HCT116 (cell line): ENCODE data around the gene UTS2R. TPM values are rescaled to one million over a fixed set of nuclear protein-coding genes. Genes with fewer than 3 reads are reported as not detected.

Source experiments
- ATAC-seq: fragments of 200-7000 bp; cut with Tn5 transposase; 2 replicates; pipeline ENCODE4 v1.9.1; 2020; ENCODE audit warnings: mild to moderate bottlenecking, moderate library complexity
- BruUV-seq: library from RNA; stranded (reverse); fragments of 400-500 nt; replicated peaks from 2 replicates; lab custom pipeline; 2021; lab: Mats Ljungman, UMichigan
- CTCF ChIA-PET: fragments of 300-600 bp; sonication (Branson Sonifier 250); formaldehyde crosslinking; loops from one replicate; lab custom pipeline; 2021; ENCODE audit warnings: antibody characterized with exemption; lab: Charles Lee
- POLR2A ChIA-PET: fragments of 300-600, 350-600 bp; sonication (Branson Sonifier 250); formaldehyde crosslinking; loops from one replicate; lab custom pipeline; 2021; ENCODE audit warnings: antibody characterized with exemption; lab: Charles Lee
- RAD21 ChIA-PET, 2 experiments: fragments of 300-600 bp; sonication (Branson Sonifier 250); formaldehyde crosslinking; loops; one replicate each; lab custom pipeline; 2023; ENCODE audit warnings: low total read pairs in 2 of 2; ENCODE audit not compliant: uncharacterized antibody in 2 of 2, unreplicated experiment in 2 of 2, low non-redundant PET in 1 of 2; lab: Charles Lee
- DNase-seq: peaks from one replicate; pipeline ENCODE4 v3.0.0-alpha.2; 2010; ENCODE audit warnings: low read depth, low spot score
- H2AFZ ChIP-seq: fragments of 200-600 bp; shearing (Covaris generic), sonication (generic); 2 replicates; pipeline ENCODE4 v1.6.1; 2017; ENCODE audit warnings: low read depth, mixed run types, mixed read lengths, antibody characterized with exemption, low read length; ENCODE audit not compliant: poor library complexity, severe bottlenecking
- H3K27ac ChIP-seq: 2 replicates; pipeline ENCODE4 v1.5.1; 2012; ENCODE audit warnings: low read depth, low read length
- H3K27me3 ChIP-seq: fragments of 200-600 bp; sonication (generic); 2 replicates; pipeline ENCODE4 v1.6.1; 2016; ENCODE audit warnings: mixed run types, low read length, mixed read lengths; ENCODE audit not compliant: insufficient read depth
- H3K36me3 ChIP-seq, 2 experiments: fragments of 200-500 bp in 1 of 2; fragments of 200-600 bp in 1 of 2; sonication (Bioruptor generic) in 1 of 2; sonication (generic) in 1 of 2; 2 replicates each; pipeline versions ENCODE4 v1.5.1 to v1.6.1; 2014 to 2016; ENCODE audit warnings: low read length in 2 of 2, inconsistent platforms in 1 of 2, mixed read lengths in 1 of 2, mixed run types in 1 of 2; ENCODE audit not compliant: insufficient read depth in 2 of 2, control insufficient read depth in 1 of 2
- H3K4me1 ChIP-seq, 2 experiments: fragments of 200-600 bp in 1 of 2; sonication (generic) in 1 of 2; 2 replicates each; pipeline versions ENCODE4 v1.5.1 to v1.6.1; 2012 to 2017; ENCODE audit warnings: low read length in 2 of 2, inconsistent platforms in 1 of 2, mild to moderate bottlenecking in 1 of 2, mixed read lengths in 1 of 2, mixed run types in 1 of 2, moderate library complexity in 1 of 2; ENCODE audit not compliant: insufficient read depth in 2 of 2, control insufficient read depth in 1 of 2
- H3K4me2 ChIP-seq: fragments of 200-600 bp; sonication (generic); 2 replicates; pipeline ENCODE4 v1.6.1; 2017; ENCODE audit warnings: mixed run types, low read length, mixed read lengths
- H3K4me3 ChIP-seq, 2 experiments: fragments of 200-600 bp in 1 of 2; sonication (generic) in 1 of 2; replicated peaks in 1 of 2; 2 replicates each; pipeline ENCODE4 v1.5.1; 2011 to 2016; ENCODE audit warnings: low read length in 2 of 2, control low read depth in 1 of 2, low read depth in 1 of 2, mild to moderate bottlenecking in 1 of 2, mixed read lengths in 1 of 2, mixed run types in 1 of 2
- H3K79me2 ChIP-seq: fragments of 200-600 bp; sonication (generic); 2 replicates; pipeline ENCODE4 v1.6.1; 2017; ENCODE audit warnings: mild to moderate bottlenecking, mixed run types, low read length, moderate library complexity, mixed read lengths; ENCODE audit not compliant: insufficient read depth
- H3K9ac ChIP-seq: fragments of 200-600 bp; sonication (generic); 2 replicates; pipeline ENCODE4 v1.6.1; 2016; ENCODE audit warnings: low read length, mixed read lengths
- H3K9me2 ChIP-seq: fragments of 200-600 bp; sonication (generic), shearing (Covaris generic); 2 replicates; pipeline ENCODE4 v1.6.1; 2017; ENCODE audit warnings: mixed run types, mild to moderate bottlenecking, moderate library complexity; ENCODE audit not compliant: insufficient read depth
- H3K9me3 ChIP-seq, 2 experiments: fragments of 200-500 bp in 1 of 2; fragments of 200-600 bp in 1 of 2; sonication (Bioruptor generic) in 1 of 2; sonication (generic) in 1 of 2; 2 replicates each; pipeline ENCODE4 v1.6.1; 2014 to 2017; ENCODE audit warnings: low read length in 2 of 2, mixed read lengths in 2 of 2, inconsistent platforms in 1 of 2, low read depth in 1 of 2, mild to moderate bottlenecking in 1 of 2, mixed run types in 1 of 2, moderate library complexity in 1 of 2; ENCODE audit not compliant: control insufficient read depth in 1 of 2, insufficient read depth in 1 of 2
- H4K20me1 ChIP-seq: fragments of 200-600 bp; sonication (generic), shearing (Covaris generic); 2 replicates; pipeline ENCODE4 v1.6.1; 2017; ENCODE audit warnings: mixed run types, mild to moderate bottlenecking, moderate library complexity; ENCODE audit not compliant: insufficient read depth
- CBX3 ChIP-seq: IDR thresholded peaks from 2 replicates; pipeline ENCODE4 v1.6.1; 2012; ENCODE audit warnings: low read depth
- EGR1 ChIP-seq: IDR thresholded peaks from 2 replicates; pipeline ENCODE4 v1.6.1; 2012; ENCODE audit warnings: low read depth
- EZH2 ChIP-seq: fragments of 200-600 bp; sonication (generic); IDR thresholded peaks from 2 replicates; pipeline ENCODE4 v1.6.1; 2017; ENCODE audit warnings: antibody characterized with exemption, mixed run types
- FOSL1 ChIP-seq: IDR thresholded peaks from 2 replicates; pipeline ENCODE4 v1.6.1; 2012; ENCODE audit warnings: low read depth
- JUND ChIP-seq: IDR thresholded peaks from 2 replicates; pipeline ENCODE4 v1.6.1; 2012
- POLR2AphosphoS5 ChIP-seq: IDR thresholded peaks from 2 replicates; pipeline ENCODE4 v1.6.1; 2011; ENCODE audit warnings: mild to moderate bottlenecking, low read depth, low read length, moderate library complexity
- RAD21 ChIP-seq: IDR thresholded peaks from 2 replicates; pipeline ENCODE4 v1.6.1; 2012; ENCODE audit warnings: low read depth, mild to moderate bottlenecking
- SIN3A ChIP-seq: IDR thresholded peaks from 2 replicates; pipeline ENCODE4 v1.6.1; 2012; ENCODE audit warnings: low read depth
- SP1 ChIP-seq: IDR thresholded peaks from 2 replicates; pipeline ENCODE4 v1.6.1; 2012; ENCODE audit warnings: low read depth
- TCF7L2 ChIP-seq: IDR thresholded peaks from 2 replicates; pipeline ENCODE4 v1.7.0; 2011; ENCODE audit warnings: borderline replicate concordance, inconsistent platforms; ENCODE audit not compliant: insufficient read depth, insufficient read length; ENCODE audit errors: extremely low read depth
- ZFX ChIP-seq: fragments of 450-650 bp; IDR thresholded peaks from 2 replicates; pipeline ENCODE4 v1.6.1; 2017
- ZNF274 ChIP-seq: fragments of 200-500 bp; sonication (Bioruptor generic); IDR thresholded peaks from 2 replicates; pipeline ENCODE4 v1.6.1; 2014; ENCODE audit warnings: mild to moderate bottlenecking, low read depth, low read length, inconsistent platforms
- intact Hi-C: fragments of 100-400 bp; cut with micrococcal nuclease; formaldehyde crosslinking; loops from 2 replicates; pipeline ENCODE4 v1.10.0; 2022
- total RNA-seq: library from RNA; stranded (reverse); gene quantifications from one replicate; pipeline ENCODE4 v1.2.1, GENCODE V29; 2021; ENCODE audit not compliant: unreplicated experiment
- TF ChIP-seq, protein P1 (sequence below): IDR thresholded peaks from 2 replicates; pipeline ENCODE4 v1.6.1; 2012
- TF ChIP-seq, protein P2 (sequence below): IDR thresholded peaks from 2 replicates; pipeline ENCODE4 v1.6.1; 2011; ENCODE audit warnings: mild to moderate bottlenecking, low read length, moderate library complexity; ENCODE audit not compliant: insufficient replicate concordance; ENCODE audit errors: extremely low read depth

The UTS2R gene
- total RNA-seq, 1 experiment from 2014 or later = not detected

DNA sequence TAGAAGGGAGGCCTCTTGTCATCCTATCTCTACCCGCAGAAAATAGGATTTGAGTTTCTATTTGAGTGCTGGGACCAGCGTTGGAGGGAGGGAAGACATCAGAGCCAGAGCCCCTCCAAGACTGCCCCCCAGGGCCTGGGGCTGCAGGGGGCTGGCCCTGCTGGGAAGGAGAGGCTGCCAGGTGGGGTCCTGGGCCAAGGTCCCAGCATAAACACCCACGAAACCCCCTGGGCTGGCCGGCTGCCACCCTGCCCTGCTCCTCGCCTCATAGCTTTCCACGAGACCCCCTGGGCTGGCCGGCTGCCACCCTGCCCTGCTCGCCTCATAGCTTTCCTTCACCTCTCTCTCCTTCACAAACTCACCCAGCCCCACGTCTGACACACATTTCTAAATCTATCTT, 23.1 kb upstream of the UTS2R start:
- intact Hi-C loops = no loop called here
- BruUV-seq = no TSS peak
- Histone ChIP-seq H3K9me2 (no peaks in the 10 kb centered on the region), H3K9ac (no peak overlapping the region), H3K36me3 (no peaks in the 10 kb centered on the region), H3K4me3 (no peak overlapping the region), H3K79me2 (no peaks in the 10 kb centered on the region), H3K4me2 (no peak overlapping the region), H3K27me3 (no peaks in the 10 kb centered on the region), H4K20me1 (no peaks in the 10 kb centered on the region), H3K9me3 (no peaks in the 10 kb centered on the region), H2AFZ (no peak overlapping the region), H3K27ac (no peak overlapping the region), H3K4me1 (peaks cover 0 to 14% of the 10 kb centered on the region in 2 experiments; a peak in 3 of 4 replicates)
- ATAC-seq (no peak), DNase-seq (no peak)
- CTCF ChIA-PET = interaction anchor here (0.9 kb wide), 1 partner anchor 10 kb away, joined by 3 read pairs; no protein-coding TSS in a partner anchor
- TF ChIP-seq TCF7L2 (no peak), ZFX (no peak), ZNF274 (no peak), SP1 (no peak), EGR1 (no peak), SIN3A (no peak), EZH2 (no peak), FOSL1 (no peak), JUND (no peak), RAD21 (no peak), POLR2AphosphoS5 (no peak), CBX3 (no peak)
- TF ChIP-seq, protein P1, sequence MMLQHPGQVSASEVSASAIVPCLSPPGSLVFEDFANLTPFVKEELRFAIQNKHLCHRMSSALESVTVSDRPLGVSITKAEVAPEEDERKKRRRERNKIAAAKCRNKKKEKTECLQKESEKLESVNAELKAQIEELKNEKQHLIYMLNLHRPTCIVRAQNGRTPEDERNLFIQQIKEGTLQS = no peak
- TF ChIP-seq, protein P2, sequence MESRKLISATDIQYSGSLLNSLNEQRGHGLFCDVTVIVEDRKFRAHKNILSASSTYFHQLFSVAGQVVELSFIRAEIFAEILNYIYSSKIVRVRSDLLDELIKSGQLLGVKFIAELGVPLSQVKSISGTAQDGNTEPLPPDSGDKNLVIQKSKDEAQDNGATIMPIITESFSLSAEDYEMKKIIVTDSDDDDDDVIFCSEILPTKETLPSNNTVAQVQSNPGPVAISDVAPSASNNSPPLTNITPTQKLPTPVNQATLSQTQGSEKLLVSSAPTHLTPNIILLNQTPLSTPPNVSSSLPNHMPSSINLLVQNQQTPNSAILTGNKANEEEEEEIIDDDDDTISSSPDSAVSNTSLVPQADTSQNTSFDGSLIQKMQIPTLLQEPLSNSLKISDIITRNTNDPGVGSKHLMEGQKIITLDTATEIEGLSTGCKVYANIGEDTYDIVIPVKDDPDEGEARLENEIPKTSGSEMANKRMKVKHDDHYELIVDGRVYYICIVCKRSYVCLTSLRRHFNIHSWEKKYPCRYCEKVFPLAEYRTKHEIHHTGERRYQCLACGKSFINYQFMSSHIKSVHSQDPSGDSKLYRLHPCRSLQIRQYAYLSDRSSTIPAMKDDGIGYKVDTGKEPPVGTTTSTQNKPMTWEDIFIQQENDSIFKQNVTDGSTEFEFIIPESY = no peak
- RAD21 ChIA-PET = no interaction called here
- POLR2A ChIA-PET = no interaction called here
